Activated CD8-positive, alpha-beta memory T cell treated with anti-CD3 and anti-CD28 coated beads for 36 hours (primary cell): Measurements from ENCODE around the gene DENND2C. TPM values are rescaled to one million over a fixed set of nuclear protein-coding genes. Genes with fewer than 3 reads are reported as not detected.

Source experiments
- CTCF ChIA-PET: fragments of 350-600 bp; sonication (Branson Sonifier 250); formaldehyde crosslinking; loops from one replicate; lab custom pipeline; 2021; ENCODE audit warnings: antibody characterized with exemption; lab: Charles Lee
- POLR2A ChIA-PET: fragments of 350-600 bp; sonication (Branson Sonifier 250); formaldehyde crosslinking; loops from one replicate; lab custom pipeline; 2021; ENCODE audit warnings: antibody characterized with exemption; lab: Charles Lee
- total RNA-seq, 2 experiments: library from RNA; stranded (reverse); gene quantifications; one replicate each; pipeline ENCODE4 v1.2.3, GENCODE V29; 2021

DENND2C gene
- total RNA-seq, 2 experiments from 2014 or later = 0.42 to 0.55 TPM

DNA sequence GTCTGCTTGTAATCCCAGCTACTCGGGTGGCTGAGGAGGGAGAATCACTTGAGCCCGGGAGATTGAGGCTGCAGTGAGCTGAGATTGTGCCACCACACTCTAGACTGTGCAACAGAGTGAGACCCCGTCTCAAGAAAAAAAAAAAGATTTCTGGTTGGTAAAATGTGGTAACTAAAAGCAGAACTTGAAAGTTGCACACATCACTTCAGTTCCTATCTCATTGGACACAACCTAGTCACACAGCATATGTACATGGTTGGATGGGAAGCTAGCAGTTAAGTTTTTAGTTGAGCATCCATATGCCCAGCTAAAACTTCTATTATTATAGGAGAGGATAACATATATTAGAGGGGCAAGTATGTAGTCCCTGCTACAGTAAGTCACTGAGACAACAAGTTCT is 110.5 kb downstream of the DENND2C start:
- CTCF ChIA-PET = no interaction called here
- POLR2A ChIA-PET = interaction anchor here (0.5 kb wide), 1 partner anchor 48 kb away, joined by 8 read pairs; no protein-coding TSS in a partner anchor

GRCh38 chr1:114558544-114558943 is 111.3 kb downstream of the DENND2C start:
- CTCF ChIA-PET = no interaction called here
- POLR2A ChIA-PET = interaction anchor here (0.5 kb wide), 1 partner anchor 47 kb away, joined by 8 read pairs; no protein-coding TSS in a partner anchor

- CTCF ChIA-PET = interaction anchor here (0.6 kb wide), 1 partner anchor 118 kb away, joined by 4 read pairs; no protein-coding TSS in a partner anchor
- POLR2A ChIA-PET = no interaction called here
Observed at GRCh38 chr1:114554577-114554976, 115.3 kb downstream of the DENND2C start.

GRCh38 chr1:114552106-114552639 is 117.7 kb downstream of the DENND2C start:
- CTCF ChIA-PET = no interaction called here
- POLR2A ChIA-PET = no interaction called here

GRCh38 chr1:114551400-114551799 is 118.4 kb downstream of the DENND2C start:
- CTCF ChIA-PET = no interaction called here
- POLR2A ChIA-PET = no interaction called here

GRCh38 chr1:114550336-114550735 is 119.5 kb downstream of the DENND2C start:
- CTCF ChIA-PET = no interaction called here
- POLR2A ChIA-PET = no interaction called here

- ChIA-PET POLR2A (no interaction called here), CTCF (no interaction called here)
Observed at GRCh38 chr1:114549137-114549536, 120.7 kb downstream of the DENND2C start.

DNA sequence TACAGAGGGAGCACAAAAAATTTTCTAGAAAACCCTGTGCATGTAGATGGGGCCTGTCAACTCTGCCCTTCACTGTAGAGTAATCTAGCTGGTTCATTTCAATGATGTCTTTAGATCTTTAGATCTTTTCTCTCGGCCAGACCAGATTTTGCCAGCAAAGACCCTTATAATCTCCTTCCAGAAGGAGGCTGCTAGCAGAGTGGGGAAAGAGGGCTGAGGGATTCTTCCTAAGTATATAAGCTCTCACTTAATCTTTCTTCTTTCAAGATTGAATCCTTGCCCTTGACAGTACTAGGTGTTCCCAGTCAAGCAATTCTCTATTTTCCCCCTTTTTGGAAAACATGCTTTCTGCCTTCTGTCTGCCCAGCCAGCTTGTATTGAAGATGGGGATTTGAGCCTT is 122.8 kb downstream of the DENND2C start:
- CTCF ChIA-PET = no interaction called here

GRCh38 chr1:114545796-114546195 is 124.1 kb downstream of the DENND2C start:
- POLR2A ChIA-PET = no interaction called here
- CTCF ChIA-PET = no interaction called here

More for the DNA sequence above, 122.8 kb downstream of the DENND2C start:
- POLR2A ChIA-PET = no interaction called here

- CTCF ChIA-PET = no interaction called here
- POLR2A ChIA-PET = no interaction called here
Observed at GRCh38 chr1:114545315-114545714, 124.5 kb downstream of the DENND2C start.

- ChIA-PET CTCF (no interaction called here), POLR2A (no interaction called here)
Observed at GRCh38 chr1:114540821-114541220, 129.0 kb downstream of the DENND2C start.

- ChIA-PET POLR2A (no interaction called here), CTCF (no interaction called here)
Observed at GRCh38 chr1:114540272-114540671, 129.6 kb downstream of the DENND2C start.

- ChIA-PET CTCF (no interaction called here), POLR2A (no interaction called here)
Observed at GRCh38 chr1:114536043-114536442, 133.8 kb downstream of the DENND2C start.

GRCh38 chr1:114535401-114535800 is 134.4 kb downstream of the DENND2C start:
- ChIA-PET CTCF (no interaction called here), POLR2A (no interaction called here)

Other genes with a start within 250 kb of the DENND2C start
- gene TRIM33, start 158.8 kb downstream of the DENND2C start, total RNA-seq = 10 to 100 TPM; 32.5 to 34.1 TPM
- 10 to 100 TPM; 58.7 to 59.8 TPM for gene BCAS2, start 88.4 kb downstream of the DENND2C start, total RNA-seq
- not detected for gene AMPD1, start 25.5 kb upstream of the DENND2C start, total RNA-seq
- gene NRAS, start 46.7 kb upstream of the DENND2C start, total RNA-seq = 10 to 100 TPM; 71.1 to 71.4 TPM
- gene CSDE1, start 87.9 kb upstream of the DENND2C start, total RNA-seq = 100 to 1,000 TPM; 489 to 490 TPM
- 10 to 100 TPM; 69.7 to 70.0 TPM for gene SIKE1, start 110.6 kb upstream of the DENND2C start, total RNA-seq
- gene SYCP1, start 184.8 kb upstream of the DENND2C start, total RNA-seq = not detected